KBM-7 (cell line): ENCODE results near the gene MLXIP.
A peak's percentile ranks its signal among the peaks of the same experiment; 100 is the strongest.

Experiments
- DNase-seq: peaks from one replicate; pipeline ENCODE4 v3.0.0-alpha.2; 2015
- in situ Hi-C: fragments of 300-500 bp; cut with MboI; formaldehyde crosslinking; loops from 2 replicates; pipeline ENCODE4 v1.14.3; 2020; ENCODE audit warnings: low sequenced_read_pairs, low pct_unique_long_range_greater_than_20kb, mixed read lengths

MLXIP gene

GRCh38 chr12:122072031-122072970 lies 6.3 kb upstream of the MLXIP start:
- in situ Hi-C loops: no loop called here
- no peak for DNase-seq

DNA sequence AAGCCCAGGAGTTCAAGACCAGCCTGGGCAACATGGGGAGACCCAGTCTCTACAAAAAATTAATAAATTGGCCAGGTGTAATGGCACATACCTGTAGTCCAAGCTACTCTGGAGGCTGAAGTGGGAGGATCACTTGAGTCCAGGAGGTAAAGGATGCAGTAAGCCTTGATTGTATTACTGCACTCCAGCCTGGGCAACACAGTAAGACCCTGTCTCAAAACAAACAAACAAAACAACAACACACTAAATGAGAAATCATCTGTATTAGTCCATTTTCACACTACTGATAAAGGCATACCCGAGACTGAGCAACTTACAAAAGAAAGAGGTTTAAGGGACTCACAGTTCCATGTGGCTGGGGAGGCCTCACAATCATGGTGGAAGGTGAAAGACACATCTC lies 4.7 kb upstream of the MLXIP start:
- in situ Hi-C loops: no loop called here
- no peak for DNase-seq

DNA sequence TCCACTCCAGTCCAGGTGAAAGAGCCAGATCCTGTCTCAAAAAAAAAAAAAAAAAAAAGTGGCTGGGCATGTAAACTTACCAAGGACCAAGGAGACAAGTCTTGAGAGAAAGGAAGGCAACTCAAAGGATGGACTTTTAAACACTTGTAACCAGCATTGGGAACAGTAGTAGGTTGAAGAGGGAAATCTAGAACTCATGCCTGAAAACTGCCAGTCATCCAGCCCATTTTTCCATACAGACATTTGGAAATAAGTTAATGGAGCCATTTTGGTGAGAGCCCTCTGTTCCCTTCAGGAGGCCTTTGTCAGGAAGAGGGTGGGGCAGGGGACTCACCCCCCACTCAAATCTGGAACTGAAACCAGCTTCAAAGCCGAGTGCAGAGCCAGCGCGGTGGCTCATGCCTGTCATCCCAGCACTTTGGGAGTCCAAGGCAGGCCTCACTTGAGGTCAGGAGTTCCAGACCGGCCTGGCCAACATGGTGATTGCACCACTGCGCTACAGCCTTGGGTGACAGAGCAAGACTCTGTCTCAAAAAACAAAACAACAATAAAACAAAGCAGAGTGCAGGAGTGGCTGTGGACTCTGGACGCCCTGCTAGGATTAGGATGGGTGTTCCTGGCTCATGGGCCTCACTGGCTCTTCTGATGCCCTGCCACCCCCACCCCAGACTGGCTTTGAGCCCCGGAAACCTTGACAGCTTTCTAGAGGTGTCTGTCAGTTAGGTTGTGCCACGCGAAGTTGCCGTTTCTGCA lies 1.6 kb upstream of the MLXIP start:
- no peak for DNase-seq
- in situ Hi-C loops: no loop called here

DNA sequence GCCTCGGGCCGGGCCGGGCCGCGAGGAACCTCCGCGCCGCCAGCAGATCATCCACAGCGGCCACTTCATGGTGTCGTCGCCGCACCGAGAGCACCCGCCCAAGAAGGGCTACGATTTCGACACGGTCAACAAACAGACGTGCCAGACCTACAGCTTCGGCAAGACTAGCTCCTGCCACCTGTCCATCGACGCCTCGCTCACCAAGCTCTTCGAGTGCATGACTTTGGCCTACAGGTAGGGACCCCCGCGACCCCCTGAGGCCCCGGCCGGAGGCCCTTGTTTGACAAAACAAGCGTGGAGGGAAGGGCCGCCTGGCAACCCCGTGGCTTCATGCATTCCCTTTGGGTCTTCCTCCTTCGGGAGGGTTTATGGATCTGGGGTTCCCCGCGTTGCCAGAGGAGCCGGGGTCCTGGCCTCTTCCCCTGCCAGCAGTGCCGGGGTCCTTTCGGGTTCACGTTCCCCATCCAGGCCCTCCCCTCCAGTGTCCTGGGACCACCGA lies 526 bp downstream of the MLXIP start:
- in situ Hi-C loops: no loop called here
- no peak for DNase-seq

- DNase-seq: peak; percentile 39
- in situ Hi-C loops: no loop called here
These were observed 1.1 kb downstream of the MLXIP start for GRCh38 chr12:122079532-122080081.

GRCh38 chr12:122080149-122081082 lies 1.9 kb downstream of the MLXIP start:
- in situ Hi-C loops: no loop called here
- peak; percentile 78 for DNase-seq

GRCh38 chr12:122081083-122081696 lies 2.6 kb downstream of the MLXIP start:
- no peak for DNase-seq
- in situ Hi-C loops: no loop called here

GRCh38 chr12:122081697-122082221 lies 3.2 kb downstream of the MLXIP start:
- DNase-seq: peak; percentile 95
- in situ Hi-C loops: no loop called here

- peak; percentile 40 for DNase-seq
- in situ Hi-C loops: no loop called here
These were observed 4.2 kb downstream of the MLXIP start for GRCh38 chr12:122082621-122083356.

- no peak for DNase-seq
- in situ Hi-C loops: no loop called here
These were observed 6.4 kb downstream of the MLXIP start for GRCh38 chr12:122084857-122085405.

- in situ Hi-C loops: no loop called here
- DNase-seq: no peak
These were observed 7.0 kb downstream of the MLXIP start for GRCh38 chr12:122085591-122085990.

DNA sequence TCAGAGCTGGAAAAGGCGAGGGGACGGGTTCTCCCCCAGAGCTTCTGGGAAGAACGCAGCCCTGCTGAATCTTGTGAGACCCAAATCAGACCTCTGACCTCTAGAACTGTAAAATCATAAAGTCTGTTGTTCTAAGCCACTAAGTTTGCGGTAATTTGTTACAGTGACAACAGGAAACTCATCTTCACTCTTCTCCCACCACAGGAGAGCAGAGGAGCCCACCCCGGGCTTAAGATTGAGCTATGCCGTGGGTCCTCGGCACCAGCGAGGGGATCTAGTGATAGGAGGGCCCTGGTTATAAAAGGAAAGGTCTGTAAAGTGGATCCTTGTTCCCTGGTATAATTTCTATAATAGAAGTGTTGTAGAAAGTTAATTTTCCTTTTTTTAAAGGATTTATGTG lies 7.6 kb downstream of the MLXIP start:
- in situ Hi-C loops: no loop called here
- DNase-seq: no peak

- DNase-seq: no peak
- in situ Hi-C loops: no loop called here
These were observed 8.2 kb downstream of the MLXIP start for GRCh38 chr12:122086641-122087285.

DNA sequence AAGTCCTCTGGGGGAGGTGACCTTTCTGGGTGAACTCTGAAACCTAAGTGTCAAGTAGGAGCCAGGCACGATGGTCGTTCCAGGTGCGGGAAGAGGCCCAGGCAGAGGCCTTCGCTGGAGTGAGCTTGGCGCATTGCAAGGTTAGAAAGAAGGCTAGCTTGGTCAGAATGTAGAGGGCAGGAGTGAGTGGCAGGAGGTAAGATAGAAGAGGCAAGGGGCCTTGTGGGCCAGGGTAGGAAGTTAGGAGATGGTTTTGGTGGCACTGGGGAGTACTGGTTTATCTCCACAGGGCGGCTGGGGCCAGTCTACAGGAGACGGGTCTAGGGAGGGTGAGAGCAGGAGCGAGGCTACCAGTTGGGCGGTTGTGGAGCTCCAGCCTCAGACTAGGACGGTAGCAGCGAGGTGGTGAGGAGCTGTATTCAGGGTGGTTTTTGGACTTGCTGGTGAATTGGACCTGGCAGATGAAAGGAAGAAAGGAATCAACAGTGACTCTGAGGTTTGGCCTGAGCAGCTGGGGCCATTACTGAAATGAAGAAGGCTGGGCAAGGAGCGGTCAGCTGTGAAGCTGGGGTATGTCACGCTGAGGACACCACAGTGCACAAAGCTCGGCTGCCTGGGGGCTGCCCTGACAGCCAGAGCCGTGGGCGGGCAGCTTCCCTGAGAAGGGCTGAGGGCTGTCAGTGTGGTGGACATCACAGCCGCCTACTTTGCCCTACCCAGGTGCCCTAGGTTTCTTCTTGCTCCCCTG lies 9.0 kb downstream of the MLXIP start:
- no peak for DNase-seq
- in situ Hi-C loops: no loop called here

- in situ Hi-C loops: no loop called here
- no peak for DNase-seq
These were observed 9.7 kb downstream of the MLXIP start for GRCh38 chr12:122088179-122088810.

DNA sequence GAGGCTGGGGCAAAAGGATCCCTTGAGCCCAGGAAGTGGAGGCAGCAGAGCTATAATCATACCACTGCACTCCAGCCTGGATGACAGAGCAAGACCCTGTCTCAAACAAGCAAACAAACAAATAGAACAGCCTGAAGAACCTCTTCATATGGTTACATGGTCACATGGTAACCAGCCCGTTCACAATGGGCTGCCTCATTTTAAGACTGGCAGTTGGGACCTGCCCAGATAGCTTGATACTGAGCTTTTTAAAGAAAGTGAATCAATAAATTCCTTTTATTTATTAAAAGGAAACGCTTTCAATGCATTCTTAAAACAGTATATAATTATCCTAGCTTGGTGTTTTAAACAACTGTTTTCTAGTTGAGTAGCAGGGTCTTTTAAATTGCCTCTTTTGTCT lies 10.5 kb downstream of the MLXIP start:
- DNase-seq: no peak
- in situ Hi-C loops: no loop called here
